GM12878 (cell line): ENCODE results near the gene PATJ. TPM values are rescaled to one million over a fixed set of nuclear protein-coding genes. Genes with fewer than 3 reads are reported as not detected.
"Not testable (repeated sequence)": the region's sequence is repeated elsewhere in the genome, so short reads cannot be mapped to it uniquely, and the experiment has no call there.

Experiments used
- ATAC-seq: fragments of 200-7000 bp; cut with Tn5 transposase; 3 replicates; pipeline ENCODE4 v1.9.1; 2020; ENCODE audit warnings: mild to moderate bottlenecking, moderate library complexity
- BruUV-seq: library from RNA; stranded (reverse); fragments of 400-500 nt; replicated peaks from 2 replicates; lab custom pipeline; 2021; lab: Mats Ljungman, UMichigan
- CTCF ChIA-PET: fragments of 300-600 bp; sonication (Branson Sonifier 250); formaldehyde crosslinking; extraction: SDS; loops from one replicate; lab custom pipeline; 2021; ENCODE audit warnings: inconsistent platforms; lab: Yijun Ruan, JAX
- POLR2A ChIA-PET: fragments of 350-600 bp; formaldehyde crosslinking; extraction: SDS; loops from one replicate; lab custom pipeline; 2021; ENCODE audit warnings: inconsistent platforms; lab: Charles Lee
- RAD21 ChIA-PET: fragments of 300-600 bp; sonication (Branson Sonifier 250); formaldehyde crosslinking; loops from one replicate; lab custom pipeline; 2023; ENCODE audit warnings: antibody characterized with exemption; ENCODE audit not compliant: unreplicated experiment; lab: Charles Lee
- SMC1A ChIA-PET: fragments of 300-600 bp; sonication (Branson Sonifier 250); formaldehyde crosslinking; loops from one replicate; lab custom pipeline; 2023; ENCODE audit not compliant: unreplicated experiment, uncharacterized antibody; lab: Charles Lee
- DNase-seq: peaks from one replicate; pipeline ENCODE4 v3.0.0-alpha.2; 2011; ENCODE audit warnings: low read depth, low spot score
- FAIRE-seq: peaks from 3 replicates; lab custom pipeline; 2011; peaks lifted over from hg19 to GRCh38; lab: Jason Lieb, UNC
- H2AFZ ChIP-seq: 2 replicates; pipeline ENCODE4 v1.6.0; 2011; ENCODE audit warnings: low read depth, low read length, control low read depth; ENCODE audit not compliant: control insufficient read depth
- H3K27ac ChIP-seq: 2 replicates; pipeline ENCODE4 v1.5.1; 2011; ENCODE audit warnings: control low read depth; ENCODE audit not compliant: control insufficient read depth, insufficient read depth
- H3K27me3 ChIP-seq, 2 experiments: replicated peaks in 1 of 2; 2 replicates each; pipeline versions ENCODE4 v1.6.0 to v1.6.1; 2011; ENCODE audit warnings: low read length in 1 of 2; ENCODE audit not compliant: control insufficient read depth in 2 of 2, insufficient read depth in 2 of 2
- H3K36me3 ChIP-seq, 2 experiments: 2 replicates each; pipeline ENCODE4 v1.5.1; 2011; ENCODE audit warnings: low read length in 1 of 2; ENCODE audit not compliant: control insufficient read depth in 2 of 2, insufficient read depth in 2 of 2
- H3K4me1 ChIP-seq: 2 replicates; pipeline ENCODE4 v1.6.1; 2011; ENCODE audit warnings: mild to moderate bottlenecking, low read length, moderate library complexity, mixed read lengths; ENCODE audit not compliant: control insufficient read depth, insufficient read depth
- H3K4me2 ChIP-seq: 2 replicates; pipeline ENCODE4 v1.6.0; 2011; ENCODE audit warnings: control low read depth; ENCODE audit not compliant: control insufficient read depth, insufficient read depth
- H3K4me3 ChIP-seq: fragments of 200-600 bp; sonication (generic); 2 replicates; pipeline ENCODE4 v1.5.1; 2016
- H3K79me2 ChIP-seq: 2 replicates; pipeline ENCODE4 v1.6.0; 2011; ENCODE audit warnings: low read length; ENCODE audit not compliant: control insufficient read depth, insufficient read depth
- H3K9ac ChIP-seq: 2 replicates; pipeline ENCODE4 v1.8.0; 2011; ENCODE audit warnings: low read length, control low read depth, mixed read lengths; ENCODE audit not compliant: control insufficient read depth, insufficient read depth
- H3K9me3 ChIP-seq: replicated peaks from 3 replicates; pipeline ENCODE4 v1.5.1; 2011; ENCODE audit warnings: mild to moderate bottlenecking, low read length; ENCODE audit not compliant: control insufficient read depth, insufficient read depth
- H4K20me1 ChIP-seq: 2 replicates; pipeline ENCODE4 v1.6.0; 2011; ENCODE audit not compliant: control insufficient read depth, insufficient read depth
- CHD4 ChIP-seq: fragments of 200-600 bp; sonication (generic); IDR thresholded peaks from 2 replicates; pipeline ENCODE4 v1.6.1; 2016; ENCODE audit warnings: mild to moderate bottlenecking
- CTCF ChIP-seq, 3 experiments: IDR thresholded peaks in 2 of 3; conservative IDR thresholded peaks in 1 of 3; 2 replicates each; pipeline ENCODE4 v1.5.1; 2011; ENCODE audit warnings: low read depth in 3 of 3, low read length in 3 of 3, mild to moderate bottlenecking in 3 of 3, control low read depth in 2 of 3, moderate library complexity in 2 of 3, inconsistent platforms in 1 of 3, mixed read lengths in 1 of 3; ENCODE audit not compliant: control insufficient read depth in 2 of 3, insufficient read depth in 1 of 3; ENCODE audit errors: extremely low read depth in 1 of 3
- JUND ChIP-seq: IDR thresholded peaks from 2 replicates; pipeline ENCODE4 v1.6.1; 2012; ENCODE audit warnings: low read depth, mild to moderate bottlenecking, low read length, improper control_type of control experiment, moderate library complexity
- RAD21 ChIP-seq: IDR thresholded peaks from 2 replicates; pipeline ENCODE4 v1.6.1; 2011; ENCODE audit warnings: mild to moderate bottlenecking, low read depth, low read length, moderate library complexity; ENCODE audit not compliant: insufficient read depth
- RBBP5 ChIP-seq: fragments of 200-600 bp; sonication (generic); conservative IDR thresholded peaks from 2 replicates; pipeline ENCODE4 v1.6.1; 2016
- WGBS: methylation state at CpG from one replicate; pipeline ENCODE4 v1.1.6; 2016; ENCODE audit warnings: low lambda C conversion rate; ENCODE audit not compliant: insufficient replicate concordance, insufficient coverage; ENCODE audit errors: missing lambda C conversion rate; 5-methylcytosine and 5-hydroxymethylcytosine counted together
- in situ Hi-C: fragments of 300-500 bp; cut with MboI; formaldehyde crosslinking; loops from 9 replicates; pipeline ENCODE4 v1.14.3; 2018; ENCODE audit warnings: mixed read lengths
- intact Hi-C: fragments of 100-400 bp; cut with micrococcal nuclease; formaldehyde crosslinking; loops from one replicate; pipeline ENCODE4 v1.14.2; 2022; ENCODE audit not compliant: unreplicated experiment
- polyA plus RNA-seq, 11 experiments: library from polyadenylated mRNA; depleted of rRNA in 4 of 11; unstranded in 6 of 11; stranded (reverse) in 5 of 11; fragments of >200 nt; fragmentation: Nextera tagmentation in 4 of 11; fragmentation: Illumina TruSeq in 1 of 11; extraction: Ambion mirVana in 4 of 11; extraction: Trizol in 1 of 11; gene quantifications; 1 replicate in 1 of 11; 2 replicates in 10 of 11; pipeline versions ENCODE4 v1.2.1 to v1.2.3, GENCODE V29; 2011 to 2016; ENCODE audit warnings: inconsistent platforms in 2 of 11, missing spikeins in 2 of 11, low read depth in 1 of 11
- total RNA-seq, 4 experiments: library from RNA; depleted of rRNA in 3 of 4; stranded (reverse); fragments of >200 nt in 3 of 4; fragmentation: Illumina TruSeq in 1 of 4; extraction: Trizol in 1 of 4; gene quantifications; 2 replicates each; pipeline versions ENCODE4 v1.2.1 to v1.2.3, GENCODE V29; 2013 to 2021

The PATJ gene
- total and polyA plus RNA-seq, 10 of the 15 experiments (the other 5 are each of a cell fraction or from before 2014, with no cell fraction given): 2.8 to 13.9 (median 6.9) TPM

DNA sequence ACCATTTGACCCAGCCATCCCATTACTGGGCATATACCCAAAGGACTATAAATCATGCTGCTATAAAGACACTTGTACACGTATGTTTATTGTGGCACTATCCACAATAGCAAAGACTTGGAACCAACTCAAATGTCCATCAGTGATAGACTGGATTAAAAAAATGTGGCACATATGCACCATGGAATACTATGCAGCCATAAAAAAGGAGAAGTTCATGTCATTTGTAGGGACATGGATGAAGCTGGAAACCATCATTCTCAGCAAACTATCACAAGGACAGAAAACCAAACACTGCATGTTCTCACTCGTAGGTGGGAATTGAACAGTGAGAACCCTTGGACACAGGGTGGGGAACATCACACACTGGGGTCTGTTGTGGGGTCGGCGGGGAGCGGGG is 206.4 kb downstream of the PATJ start:
- POLR2A ChIA-PET, H3K4me1 ChIP-seq, H3K9me3 ChIP-seq, H3K4me3 ChIP-seq, H3K27ac ChIP-seq, RAD21 ChIA-PET, H4K20me1 ChIP-seq, H3K79me2 ChIP-seq, SMC1A ChIA-PET, H3K36me3 ChIP-seq, intact Hi-C loops, CTCF ChIA-PET, H2AFZ ChIP-seq, ATAC-seq, H3K27me3 ChIP-seq, DNase-seq, FAIRE-seq, H3K9ac ChIP-seq, H3K4me2 ChIP-seq, in situ Hi-C loops, BruUV-seq: not testable (repeated sequence)
- WGBS: 70% methylated on average over 5 of the region's 5 CpGs

- Histone ChIP-seq H3K4me3 (no peak overlapping the region), H3K36me3 (no peaks in the 10 kb centered on the region), H4K20me1 (no peaks in the 10 kb centered on the region), H3K79me2 (no peaks in the 10 kb centered on the region), H3K27me3 (no peaks in the 10 kb centered on the region), H2AFZ (no peak overlapping the region), H3K4me1 (no peaks in the 10 kb centered on the region), H3K9ac (no peak overlapping the region), H3K9me3 (no peaks in the 10 kb centered on the region), H3K4me2 (no peak overlapping the region), H3K27ac (no peak overlapping the region)
- intact Hi-C loops: loop anchor here (5.0 to 10.0 kb wide), 2 partner anchors 122 to 174 kb away; no protein-coding TSS in a partner anchor
- RAD21 ChIA-PET: no interaction called here
- WGBS: 20% methylated on average over 2 of the region's 2 CpGs
- FAIRE-seq (peak; percentile 27), ATAC-seq (no peak), DNase-seq (no peak)
- POLR2A ChIA-PET: no interaction called here
- in situ Hi-C loops: no loop called here
- no TSS peak for BruUV-seq
- CTCF ChIA-PET: interaction anchor here (1.0 to 1.6 kb wide), 2 partner anchors 14 to 194 kb away, joined by 3 to 5 read pairs; no protein-coding TSS in a partner anchor
- SMC1A ChIA-PET: interaction anchor here (1.3 kb wide), 1 partner anchor 23 kb away, joined by 3 read pairs; no protein-coding TSS in a partner anchor
- TF ChIP-seq CHD4 (no peak), CTCF (IDR thresholded peaks at IDR 0.05 in 2 of 3, conservative IDR thresholded peaks at IDR 0.05 in 1 of 3; ENCODE audit: control insufficient read depth in 2 of 3, extremely low read depth in 1 of 3, insufficient read depth in 1 of 3, low read depth in 3 of 3, low read length in 3 of 3) (peak in 1 of 3 experiments; percentile 15; a peak in 1 of 6 replicates), RAD21 (peak; percentile 42; the same call in 1 of the 2 replicates), JUND (no peak), RBBP5 (no peak)
Measured at GRCh38 chr1:61950418-61950817, 208.1 kb downstream of the PATJ start.
